ENCODE data around the gene SERINC3.
"Not testable (repeated sequence)": the region's sequence is repeated elsewhere in the genome, so short reads cannot be mapped to it uniquely, and the experiment has no call there.

The SERINC3 gene

GRCh38 chr20:44521484-44522481 lies at the start of gene SERINC3:
Gene SERINC3, minus strand, starts transcription at chr20:44522070. Its CDS starts 119 bp downstream, at chr20:44521951.
- H3K4me1 ChIP-seq (ENCODE audit: control insufficient read depth, insufficient read depth, low read length): peaks cover 16% of the 10 kb centered on the region
- H3K4me3 ChIP-seq (ENCODE audit: low read depth, low read length): peak within 1 kb of the TSS; percentile 98

GRCh38 chr20:44571362-44571988 lies 49.6 kb upstream of the SERINC3 start:
- Histone ChIP-seq H3K27me3 (ENCODE audit: control insufficient read depth, insufficient read depth, low read length) (no peaks in the 10 kb centered on the region), H3K4me3 (ENCODE audit: low read depth, low read length) (no peak overlapping the region), H3K36me3 (ENCODE audit: control insufficient read depth, insufficient read depth, low read length) (no peaks in the 10 kb centered on the region), H3K9ac (ENCODE audit: low read depth, low read length) (no peak overlapping the region), H3K9me3 (ENCODE audit: control insufficient read depth, insufficient read depth, low read length) (no peaks in the 10 kb centered on the region), H3K4me1 (ENCODE audit: control insufficient read depth, insufficient read depth, low read length) (peaks cover 1% of the 10 kb centered on the region)

More at GRCh38 chr20:44521484-44522481, at the start of gene SERINC3:
- Histone ChIP-seq H3K9ac (ENCODE audit: low read depth, low read length) (peak within 1 kb of the TSS; percentile 56), H3K36me3 (ENCODE audit: control insufficient read depth, insufficient read depth, low read length) (no peaks in the 10 kb centered on the region), H3K27me3 (ENCODE audit: control insufficient read depth, insufficient read depth, low read length) (no peaks in the 10 kb centered on the region), H3K9me3 (ENCODE audit: control insufficient read depth, insufficient read depth, low read length) (no peaks in the 10 kb centered on the region)

GRCh38 chr20:44570367-44570766 lies 48.5 kb upstream of the SERINC3 start:
- Histone ChIP-seq H3K9ac (ENCODE audit: low read depth, low read length) (no peak overlapping the region), H3K9me3 (ENCODE audit: control insufficient read depth, insufficient read depth, low read length) (no peaks in the 10 kb centered on the region), H3K36me3 (ENCODE audit: control insufficient read depth, insufficient read depth, low read length) (no peaks in the 10 kb centered on the region), H3K27me3 (ENCODE audit: control insufficient read depth, insufficient read depth, low read length) (no peaks in the 10 kb centered on the region), H3K4me3 (ENCODE audit: low read depth, low read length) (no peak overlapping the region), H3K4me1 (ENCODE audit: control insufficient read depth, insufficient read depth, low read length) (no peaks in the 10 kb centered on the region)

DNA sequence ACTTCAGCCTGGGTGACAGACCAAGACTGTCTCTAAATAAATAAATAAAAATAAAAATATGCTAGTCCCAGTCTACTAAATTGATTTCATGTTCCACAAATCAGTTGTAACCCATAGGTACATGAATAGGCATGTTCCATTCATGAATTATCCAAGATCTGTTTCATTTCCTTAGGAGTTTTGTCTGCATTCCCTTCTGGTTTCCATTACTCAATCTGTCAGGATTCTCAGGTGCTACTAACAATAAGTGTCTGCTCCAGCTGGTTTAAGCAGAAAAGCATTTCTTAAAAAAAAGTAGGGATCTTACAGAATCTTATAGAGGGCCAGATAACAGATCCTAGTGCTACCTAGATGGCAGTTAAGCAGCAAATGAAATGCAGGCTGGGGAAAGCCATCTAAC lies 44.9 kb upstream of the SERINC3 start:
- Histone ChIP-seq H3K27me3 (ENCODE audit: control insufficient read depth, insufficient read depth, low read length) (no peaks in the 10 kb centered on the region), H3K36me3 (ENCODE audit: control insufficient read depth, insufficient read depth, low read length) (no peaks in the 10 kb centered on the region)

DNA sequence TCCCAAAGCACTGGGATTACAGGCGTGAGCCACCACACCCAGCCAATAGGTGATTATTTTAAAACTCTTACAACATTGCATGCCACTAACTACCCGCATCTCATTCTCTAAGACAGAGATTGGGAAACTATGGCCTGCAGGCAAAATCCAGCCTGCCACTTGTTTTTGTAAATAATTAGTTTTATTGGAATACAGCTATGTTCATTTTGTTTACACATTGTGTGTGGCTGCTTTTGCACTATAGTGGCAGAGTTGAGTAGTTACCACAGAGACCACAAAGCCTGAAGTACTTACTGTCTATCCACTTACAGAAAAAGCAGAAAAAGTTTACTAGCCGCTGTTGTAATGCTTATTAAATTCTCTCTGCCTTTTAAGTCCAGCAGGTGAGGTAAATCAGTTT lies 44.1 kb upstream of the SERINC3 start:
- Histone ChIP-seq H3K4me1 (ENCODE audit: control insufficient read depth, insufficient read depth, low read length) (no peaks in the 10 kb centered on the region), H3K36me3 (ENCODE audit: control insufficient read depth, insufficient read depth, low read length) (no peaks in the 10 kb centered on the region), H3K9me3 (ENCODE audit: control insufficient read depth, insufficient read depth, low read length) (no peaks in the 10 kb centered on the region), H3K9ac (ENCODE audit: low read depth, low read length) (no peak overlapping the region), H3K27me3 (ENCODE audit: control insufficient read depth, insufficient read depth, low read length) (no peaks in the 10 kb centered on the region), H3K4me3 (ENCODE audit: low read depth, low read length) (no peak overlapping the region)

More for the DNA sequence above, 44.9 kb upstream of the SERINC3 start:
- H3K4me1 ChIP-seq (ENCODE audit: control insufficient read depth, insufficient read depth, low read length): no peaks in the 10 kb centered on the region
- H3K9ac ChIP-seq (ENCODE audit: low read depth, low read length): no peak overlapping the region
- H3K4me3 ChIP-seq (ENCODE audit: low read depth, low read length): no peak overlapping the region
- no peaks in the 10 kb centered on the region for H3K9me3 ChIP-seq (ENCODE audit: control insufficient read depth, insufficient read depth, low read length)

- Histone ChIP-seq H3K9me3 (ENCODE audit: control insufficient read depth, insufficient read depth, low read length) (no peaks in the 10 kb centered on the region), H3K4me3 (ENCODE audit: low read depth, low read length) (no peak overlapping the region), H3K27me3 (ENCODE audit: control insufficient read depth, insufficient read depth, low read length) (no peaks in the 10 kb centered on the region), H3K9ac (ENCODE audit: low read depth, low read length) (no peak overlapping the region), H3K36me3 (ENCODE audit: control insufficient read depth, insufficient read depth, low read length) (no peaks in the 10 kb centered on the region), H3K4me1 (ENCODE audit: control insufficient read depth, insufficient read depth, low read length) (no peaks in the 10 kb centered on the region)
Measured at GRCh38 chr20:44561876-44562275, 40.0 kb upstream of the SERINC3 start.

DNA sequence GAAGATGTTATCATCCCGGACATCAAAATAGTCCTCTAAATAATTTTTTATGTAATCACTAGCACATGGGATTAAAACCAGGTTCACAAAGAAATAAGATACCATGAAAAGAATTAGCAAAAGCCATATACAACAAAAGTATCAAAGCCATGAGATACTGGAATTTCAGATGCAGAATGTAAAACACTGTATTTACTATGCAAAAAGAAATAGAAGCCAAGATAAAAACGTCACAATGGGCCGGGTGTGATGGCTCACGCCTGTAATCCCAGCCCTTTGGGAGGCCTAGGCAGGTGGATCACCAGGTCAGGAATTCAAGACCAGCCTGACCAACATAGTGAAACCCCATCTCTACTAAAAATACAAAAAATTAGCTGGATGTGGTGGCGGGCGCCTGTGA lies 38.9 kb upstream of the SERINC3 start:
- not testable (repeated sequence) for H3K9ac ChIP-seq (ENCODE audit: low read depth, low read length); H3K36me3 ChIP-seq (ENCODE audit: control insufficient read depth, insufficient read depth, low read length); H3K4me1 ChIP-seq (ENCODE audit: control insufficient read depth, insufficient read depth, low read length); H3K27me3 ChIP-seq (ENCODE audit: control insufficient read depth, insufficient read depth, low read length); H3K4me3 ChIP-seq (ENCODE audit: low read depth, low read length); H3K9me3 ChIP-seq (ENCODE audit: control insufficient read depth, insufficient read depth, low read length)

DNA sequence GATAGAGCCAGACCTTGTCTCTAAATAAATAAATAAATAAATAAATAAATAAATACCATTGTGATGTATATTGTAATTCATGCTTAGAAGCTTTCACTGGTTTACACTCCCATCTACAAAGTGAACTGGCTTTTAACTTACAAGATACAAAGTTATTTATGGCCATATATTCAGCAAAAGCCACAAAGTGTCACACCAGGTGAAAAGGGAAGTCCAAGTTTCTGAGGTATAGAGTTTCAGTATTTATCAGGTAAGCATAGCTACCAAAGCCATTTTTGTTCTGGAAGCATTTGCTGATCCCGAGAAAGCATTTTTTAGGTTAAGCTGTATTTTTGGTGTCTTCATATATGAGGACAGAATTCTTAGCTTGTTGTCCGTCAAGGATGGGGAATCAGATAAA lies 38.4 kb upstream of the SERINC3 start:
- Histone ChIP-seq H3K9ac (ENCODE audit: low read depth, low read length) (no peak overlapping the region), H3K36me3 (ENCODE audit: control insufficient read depth, insufficient read depth, low read length) (no peaks in the 10 kb centered on the region), H3K9me3 (ENCODE audit: control insufficient read depth, insufficient read depth, low read length) (no peaks in the 10 kb centered on the region), H3K4me3 (ENCODE audit: low read depth, low read length) (no peak overlapping the region), H3K27me3 (ENCODE audit: control insufficient read depth, insufficient read depth, low read length) (no peaks in the 10 kb centered on the region), H3K4me1 (ENCODE audit: control insufficient read depth, insufficient read depth, low read length) (no peaks in the 10 kb centered on the region)

- no peaks in the 10 kb centered on the region for H3K9me3 ChIP-seq (ENCODE audit: control insufficient read depth, insufficient read depth, low read length)
- H3K9ac ChIP-seq (ENCODE audit: low read depth, low read length): no peak overlapping the region
Measured at GRCh38 chr20:44559302-44559701, 37.4 kb upstream of the SERINC3 start.

GRCh38 chr20:44552950-44553908 lies 31.4 kb upstream of the SERINC3 start:
- H3K4me3 ChIP-seq (ENCODE audit: low read depth, low read length): no peak overlapping the region
- H3K27me3 ChIP-seq (ENCODE audit: control insufficient read depth, insufficient read depth, low read length): no peaks in the 10 kb centered on the region
- no peaks in the 10 kb centered on the region for H3K9me3 ChIP-seq (ENCODE audit: control insufficient read depth, insufficient read depth, low read length)
- H3K36me3 ChIP-seq (ENCODE audit: control insufficient read depth, insufficient read depth, low read length): no peaks in the 10 kb centered on the region
- no peaks in the 10 kb centered on the region for H3K4me1 ChIP-seq (ENCODE audit: control insufficient read depth, insufficient read depth, low read length)
- no peak overlapping the region for H3K9ac ChIP-seq (ENCODE audit: low read depth, low read length)

More at GRCh38 chr20:44559302-44559701, 37.4 kb upstream of the SERINC3 start:
- Histone ChIP-seq H3K4me1 (ENCODE audit: control insufficient read depth, insufficient read depth, low read length) (no peaks in the 10 kb centered on the region), H3K36me3 (ENCODE audit: control insufficient read depth, insufficient read depth, low read length) (no peaks in the 10 kb centered on the region), H3K27me3 (ENCODE audit: control insufficient read depth, insufficient read depth, low read length) (no peaks in the 10 kb centered on the region), H3K4me3 (ENCODE audit: low read depth, low read length) (no peak overlapping the region)

DNA sequence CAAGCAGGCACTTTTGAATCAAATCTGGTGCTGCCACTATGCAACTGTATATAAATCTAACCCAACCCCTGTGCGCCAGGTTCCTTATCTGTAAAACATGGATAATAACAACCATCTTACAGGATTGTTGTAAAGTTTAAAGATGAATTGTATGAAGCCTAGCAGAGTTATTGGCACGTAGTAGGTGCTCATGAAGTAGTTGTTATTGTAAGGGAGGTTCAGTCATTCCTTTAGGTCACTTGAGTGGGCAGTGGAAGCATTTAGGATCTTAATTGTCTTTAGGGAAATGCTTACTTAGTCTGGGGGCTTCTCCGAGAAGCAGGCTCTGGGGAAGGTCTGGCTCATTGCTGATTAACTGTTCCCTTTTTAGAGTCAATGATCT lies 30.7 kb upstream of the SERINC3 start:
- H3K36me3 ChIP-seq (ENCODE audit: control insufficient read depth, insufficient read depth, low read length): no peaks in the 10 kb centered on the region
- no peak overlapping the region for H3K9ac ChIP-seq (ENCODE audit: low read depth, low read length)
- H3K9me3 ChIP-seq (ENCODE audit: control insufficient read depth, insufficient read depth, low read length): no peaks in the 10 kb centered on the region
- H3K4me1 ChIP-seq (ENCODE audit: control insufficient read depth, insufficient read depth, low read length): no peaks in the 10 kb centered on the region
- H3K4me3 ChIP-seq (ENCODE audit: low read depth, low read length): no peak overlapping the region
- no peaks in the 10 kb centered on the region for H3K27me3 ChIP-seq (ENCODE audit: control insufficient read depth, insufficient read depth, low read length)

Data from iPS-15b (cell line).